GM23248 (cell line): ENCODE measurements around the gene GREB1. TPM values are rescaled to one million over a fixed set of nuclear protein-coding genes. Genes with fewer than 3 reads are reported as not detected.

Source experiments
- DNase-seq: peaks from one replicate; pipeline ENCODE4 v3.0.0-alpha.2; 2015
- H2AFZ ChIP-seq: fragments of 200-600 bp; sonication (generic); 2 replicates; pipeline ENCODE4 v1.6.1; 2016; ENCODE audit warnings: antibody characterized with exemption
- H3F3A ChIP-seq: fragments of 200-600 bp; sonication (generic); 2 replicates; pipeline ENCODE4 v1.6.1; 2016; ENCODE audit warnings: mild to moderate bottlenecking, antibody characterized with exemption, mixed run types; ENCODE audit not compliant: insufficient read depth
- H3K27ac ChIP-seq: fragments of 200-600 bp; sonication (generic); 2 replicates; pipeline ENCODE4 v1.5.1; 2016; ENCODE audit warnings: mild to moderate bottlenecking
- H3K27me3 ChIP-seq: fragments of 200-600 bp; sonication (generic); replicated peaks from 2 replicates; pipeline ENCODE4 v1.6.1; 2016; ENCODE audit warnings: mild to moderate bottlenecking; ENCODE audit not compliant: insufficient read depth
- H3K36me3 ChIP-seq: fragments of 200-600 bp; sonication (generic); 2 replicates; pipeline ENCODE4 v1.6.1; 2016; ENCODE audit warnings: low read depth, mild to moderate bottlenecking
- H3K4me1 ChIP-seq: fragments of 200-600 bp; sonication (generic); 2 replicates; pipeline ENCODE4 v1.6.1; 2016; ENCODE audit warnings: mild to moderate bottlenecking; ENCODE audit not compliant: insufficient read depth
- H3K4me2 ChIP-seq: fragments of 200-600 bp; sonication (generic); one replicate; pipeline ENCODE4 v1.6.1; 2016; ENCODE audit warnings: mild to moderate bottlenecking; ENCODE audit not compliant: unreplicated experiment
- H3K4me3 ChIP-seq: fragments of 200-600 bp; sonication (generic); 2 replicates; pipeline ENCODE4 v1.5.1; 2016; ENCODE audit warnings: mild to moderate bottlenecking
- H3K79me2 ChIP-seq: fragments of 200-600 bp; sonication (generic); 2 replicates; pipeline ENCODE4 v1.6.1; 2016; ENCODE audit warnings: mild to moderate bottlenecking; ENCODE audit not compliant: insufficient read depth
- H3K9ac ChIP-seq: fragments of 200-600 bp; sonication (generic); 2 replicates; pipeline ENCODE4 v1.6.1; 2016; ENCODE audit warnings: mild to moderate bottlenecking
- H3K9me2 ChIP-seq: fragments of 200-600 bp; sonication (generic); 2 replicates; pipeline ENCODE4 v1.6.1; 2016; ENCODE audit warnings: mixed run types, mild to moderate bottlenecking, moderate library complexity; ENCODE audit not compliant: insufficient read depth
- H3K9me3 ChIP-seq: fragments of 200-600 bp; sonication (generic); one replicate; pipeline ENCODE4 v1.6.1; 2017; ENCODE audit warnings: low read depth
- H4K20me1 ChIP-seq: fragments of 200-600 bp; sonication (generic); 2 replicates; pipeline ENCODE4 v1.6.0; 2016; ENCODE audit not compliant: insufficient read depth
- EZH2 ChIP-seq: fragments of 200-600 bp; sonication (generic); IDR thresholded peaks from 2 replicates; pipeline ENCODE4 v1.6.1; 2018; ENCODE audit warnings: antibody characterized with exemption, mild to moderate bottlenecking; ENCODE audit not compliant: insufficient read depth, poor library complexity, severe bottlenecking
- EZH2phosphoT487 ChIP-seq: fragments of 200-600 bp; sonication (generic); IDR thresholded peaks from 2 replicates; pipeline ENCODE4 v1.6.1; 2018; ENCODE audit warnings: antibody characterized with exemption, moderate library complexity, mild to moderate bottlenecking, low read depth; ENCODE audit not compliant: insufficient read depth
- WGBS, 2 experiments: methylation state at CpG; one replicate each; pipeline ENCODE4 v1.1.6; 2015 to 2017; ENCODE audit warnings: low lambda C conversion rate in 2 of 2, low coverage in 1 of 2; ENCODE audit errors: missing lambda C conversion rate in 2 of 2; 5-methylcytosine and 5-hydroxymethylcytosine counted together
- in situ Hi-C: fragments of 300-500 bp; cut with MboI; formaldehyde crosslinking; loops from 2 replicates; pipeline ENCODE4 v1.15.0; 2020
- polyA plus RNA-seq: library from polyadenylated mRNA; unstranded; fragments of >200 nt; fragmentation: Nextera tagmentation; extraction: Ambion mirVana; gene quantifications from 2 replicates; pipeline ENCODE4 v1.2.1, GENCODE V29; 2016
- total RNA-seq: library from RNA; depleted of rRNA; stranded (reverse); fragments of >200 nt; shearing (Covaris generic); gene quantifications from 2 replicates; pipeline ENCODE4 v1.2.3, GENCODE V29; 2014

Gene GREB1
- total and polyA plus RNA-seq, 2 experiments from 2014 or later = not detected

DNA sequence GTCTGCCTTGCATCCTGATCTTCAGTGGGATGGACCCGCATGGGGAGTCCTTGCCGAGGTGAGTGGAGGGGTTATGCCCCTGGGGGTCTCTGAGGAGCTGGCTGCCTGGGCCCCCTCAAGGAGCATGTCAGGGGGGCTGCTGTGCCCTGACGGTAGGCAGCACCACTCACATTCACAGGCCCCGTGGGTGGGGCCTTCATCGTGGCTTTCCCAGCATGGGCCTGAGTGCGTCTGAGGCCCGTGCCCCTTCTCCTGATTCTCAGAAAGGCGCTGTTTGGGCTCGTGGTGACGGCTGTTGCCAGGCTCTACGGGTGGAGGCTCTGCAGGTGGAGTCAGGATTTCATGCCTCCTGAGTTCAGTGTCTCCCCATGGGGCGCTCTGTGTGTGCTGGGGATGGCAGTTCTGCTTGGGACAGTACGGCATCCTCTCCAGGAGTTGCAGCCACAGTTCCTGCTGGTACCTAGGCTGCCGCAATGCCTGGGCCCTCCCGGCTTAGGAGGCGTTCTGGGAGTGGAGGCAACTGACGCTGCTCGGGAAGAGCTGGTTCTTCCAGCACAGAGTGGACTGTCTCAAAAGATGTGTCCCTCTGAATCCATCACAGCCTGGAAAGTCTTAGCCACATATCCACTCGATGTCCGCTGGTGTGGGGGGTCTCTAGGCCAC is 78.8 kb downstream of the GREB1 start:
- WGBS, 2 experiments = 78 to 81% methylated on average over 19 to 20 of the region's 20 CpGs
- no peak for DNase-seq
- H3K4me1 ChIP-seq = no peaks in the 10 kb centered on the region
- no peaks in the 10 kb centered on the region for H3F3A ChIP-seq
- no peaks in the 10 kb centered on the region for H3K79me2 ChIP-seq
- TF ChIP-seq EZH2phosphoT487 (no peak), EZH2 (no peak)
- no peaks in the 10 kb centered on the region for H4K20me1 ChIP-seq
- no peaks in the 10 kb centered on the region for H3K9me3 ChIP-seq
- H3K4me3 ChIP-seq = no peak overlapping the region
- H2AFZ ChIP-seq = no peak overlapping the region
- no peaks in the 10 kb centered on the region for H3K9me2 ChIP-seq
- no peaks in the 10 kb centered on the region for H3K36me3 ChIP-seq
- no peaks in the 10 kb centered on the region; the same call in none of the 2 replicates for H3K27me3 ChIP-seq
- H3K27ac ChIP-seq = no peak overlapping the region
- H3K4me2 ChIP-seq = no peak overlapping the region
- in situ Hi-C loops = no loop called here
- no peak overlapping the region for H3K9ac ChIP-seq

DNA sequence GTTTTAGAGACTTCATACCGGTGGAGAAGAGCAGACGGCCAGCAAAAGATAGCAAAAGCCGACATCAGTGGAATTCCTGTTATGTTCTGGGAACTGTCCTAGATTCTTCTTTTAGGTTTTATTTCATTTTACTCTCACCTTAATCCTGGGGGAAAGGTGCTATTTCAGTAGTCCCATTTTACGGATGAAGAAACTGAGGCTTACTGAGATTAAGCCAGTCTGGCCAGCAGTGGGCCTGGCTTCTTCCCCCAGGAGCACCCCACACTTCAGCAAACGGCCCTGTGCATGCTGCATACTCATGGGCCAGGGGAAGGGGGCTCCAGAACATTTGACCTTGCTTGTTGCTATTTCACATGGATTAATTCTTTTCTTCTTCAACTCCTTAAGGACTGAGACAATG is 79.5 kb downstream of the GREB1 start:
- Histone ChIP-seq H3K4me3 (no peak overlapping the region), H4K20me1 (no peaks in the 10 kb centered on the region), H3F3A (no peaks in the 10 kb centered on the region), H3K36me3 (no peaks in the 10 kb centered on the region), H3K27me3 (no peaks in the 10 kb centered on the region; the same call in 1 of the 2 replicates), H2AFZ (no peak overlapping the region), H3K9me3 (no peaks in the 10 kb centered on the region), H3K79me2 (no peaks in the 10 kb centered on the region), H3K4me2 (no peak overlapping the region), H3K9me2 (no peaks in the 10 kb centered on the region), H3K4me1 (no peaks in the 10 kb centered on the region), H3K9ac (no peak overlapping the region), H3K27ac (no peak overlapping the region)
- no peak for DNase-seq
- in situ Hi-C loops = no loop called here
- TF ChIP-seq EZH2 (no peak), EZH2phosphoT487 (no peak)
- WGBS, 2 experiments = 83 to 84% methylated on average over 5 of the region's 5 CpGs

DNA sequence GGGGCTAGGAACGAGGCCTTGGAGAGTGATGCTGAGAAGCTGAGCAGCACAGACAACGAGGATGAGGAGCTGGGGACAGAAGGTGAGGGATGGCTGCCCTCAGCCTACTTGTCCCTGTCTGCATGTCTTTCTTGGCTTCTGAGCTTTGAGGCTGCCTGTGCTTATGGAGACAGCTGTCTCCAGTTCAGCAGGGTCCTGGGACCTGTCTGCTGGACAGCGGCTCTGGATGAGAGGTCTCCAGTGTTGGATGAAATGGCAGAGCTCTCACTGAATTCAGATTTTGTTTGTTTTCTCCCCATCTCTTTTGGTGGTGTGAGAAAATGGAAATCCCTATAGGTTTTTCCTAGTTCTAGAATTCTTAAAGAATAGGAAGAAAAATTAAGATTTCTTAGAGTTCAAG is 81.4 kb downstream of the GREB1 start:
- WGBS, 2 experiments = 60 to 63% methylated on average over 3 of the region's 3 CpGs
- H3F3A ChIP-seq = no peaks in the 10 kb centered on the region
- H3K4me3 ChIP-seq = no peak overlapping the region
- H3K4me1 ChIP-seq = no peaks in the 10 kb centered on the region
- no peak for TF ChIP-seq EZH2
- no peak for TF ChIP-seq EZH2phosphoT487
- no peak for DNase-seq
- no peak overlapping the region for H2AFZ ChIP-seq
- no peak overlapping the region for H3K27ac ChIP-seq
- H3K4me2 ChIP-seq = no peak overlapping the region
- no peaks in the 10 kb centered on the region for H4K20me1 ChIP-seq
- peaks cover 8% of the 10 kb centered on the region; the same call in 1 of the 2 replicates for H3K27me3 ChIP-seq
- H3K9me3 ChIP-seq = no peaks in the 10 kb centered on the region
- no peaks in the 10 kb centered on the region for H3K9me2 ChIP-seq
- no peak overlapping the region for H3K9ac ChIP-seq
- in situ Hi-C loops = no loop called here
- no peaks in the 10 kb centered on the region for H3K79me2 ChIP-seq
- no peaks in the 10 kb centered on the region for H3K36me3 ChIP-seq

DNA sequence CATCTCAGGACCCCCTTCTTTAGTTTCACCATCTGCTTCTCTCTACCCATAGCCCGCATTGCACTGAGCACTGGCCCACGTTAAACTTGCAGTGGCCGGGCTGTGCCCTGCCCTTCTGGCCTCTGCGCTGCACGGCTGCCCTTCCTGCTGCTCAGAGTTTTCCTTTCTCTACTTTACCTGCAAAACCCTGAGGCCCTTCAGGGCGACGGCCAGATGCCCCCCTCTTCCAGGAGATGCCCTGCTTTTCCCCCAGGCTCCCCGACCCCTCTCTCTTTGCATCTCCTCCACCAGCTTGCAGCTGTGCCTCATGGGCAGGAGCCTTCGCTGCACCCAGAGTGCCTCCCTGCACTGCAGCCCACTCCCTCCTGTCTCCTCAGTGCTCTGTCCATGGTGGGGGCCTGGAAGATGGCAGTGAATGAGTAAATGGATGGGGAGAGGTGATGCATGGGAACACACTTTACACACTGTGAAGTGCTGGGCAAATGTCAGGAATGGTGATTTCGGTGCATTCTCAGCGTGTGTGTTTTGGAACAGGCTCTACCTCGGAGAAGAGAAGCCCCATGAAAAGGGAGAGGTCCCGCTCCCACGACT is 82.3 kb downstream of the GREB1 start:
- no peaks in the 10 kb centered on the region for H3K4me1 ChIP-seq
- no peak overlapping the region for H3K27ac ChIP-seq
- no peaks in the 10 kb centered on the region for H4K20me1 ChIP-seq
- no peaks in the 10 kb centered on the region for H3K79me2 ChIP-seq
- H3K9me3 ChIP-seq = no peaks in the 10 kb centered on the region
- H3K4me2 ChIP-seq = no peak overlapping the region
- H3K36me3 ChIP-seq = no peaks in the 10 kb centered on the region
- TF ChIP-seq EZH2phosphoT487 = no peak
- no peak for TF ChIP-seq EZH2
- no peak overlapping the region for H3K9ac ChIP-seq
- in situ Hi-C loops = no loop called here
- H3K27me3 ChIP-seq = peaks cover 11% of the 10 kb centered on the region; the same call in 1 of the 2 replicates
- no peak for DNase-seq
- 58 to 69% methylated on average over 12 to 14 of the region's 14 CpGs for WGBS, 2 experiments
- H3F3A ChIP-seq = no peaks in the 10 kb centered on the region
- H3K9me2 ChIP-seq = no peaks in the 10 kb centered on the region
- H3K4me3 ChIP-seq = no peak overlapping the region
- no peak overlapping the region for H2AFZ ChIP-seq
